BJ (cell line): Measurements from ENCODE around the gene ANP32B. TPM values are rescaled to one million over a fixed set of nuclear protein-coding genes. Genes with fewer than 3 reads are reported as not detected.

Experiments
- CTCF ChIA-PET: fragments of 350-600 bp; formaldehyde crosslinking; extraction: SDS; loops from one replicate; lab custom pipeline; 2021; ENCODE audit warnings: antibody characterized with exemption, inconsistent platforms; lab: Yijun Ruan, JAX
- POLR2A ChIA-PET: fragments of 300-600 bp; sonication (Branson Sonifier 250); formaldehyde crosslinking; extraction: SDS; loops from one replicate; lab custom pipeline; 2021; ENCODE audit warnings: antibody characterized with exemption; lab: Charles Lee
- DNase-seq: peaks from one replicate; pipeline ENCODE4 v3.0.0-alpha.2; 2011; ENCODE audit warnings: low read depth
- H3K27me3 ChIP-seq: 2 replicates; pipeline ENCODE4 v1.6.0; 2011; ENCODE audit warnings: low read length; ENCODE audit not compliant: control insufficient read depth, insufficient read depth
- H3K36me3 ChIP-seq: 2 replicates; pipeline ENCODE4 v1.5.1; 2011; ENCODE audit warnings: low read length; ENCODE audit not compliant: control insufficient read depth, insufficient read depth
- H3K4me3 ChIP-seq: 2 replicates; pipeline ENCODE4 v1.5.1; 2011; ENCODE audit warnings: low read depth, mild to moderate bottlenecking, control low read depth, low read length
- CTCF ChIP-seq: IDR thresholded peaks from 2 replicates; pipeline ENCODE4 v1.5.1; 2011; ENCODE audit warnings: low read depth, mild to moderate bottlenecking, control low read depth, inconsistent platforms, low read length, moderate library complexity; ENCODE audit not compliant: insufficient read depth
- polyA plus RNA-seq: library from polyadenylated mRNA; depleted of rRNA; stranded (reverse); fragments of >200 nt; gene quantifications from 2 replicates; pipeline ENCODE4 v1.2.3, GENCODE V29; 2011

ANP32B gene
- polyA plus RNA-seq, 1 experiment: 18.3 TPM

- POLR2A ChIA-PET: no interaction called here
- CTCF ChIA-PET: interaction anchor here (0.9 kb wide), 1 partner anchor 38 kb away, joined by 4 read pairs; no protein-coding TSS in a partner anchor
Observed at GRCh38 chr9:97962575-97962974, 20.6 kb upstream of the ANP32B start.

GRCh38 chr9:97963232-97963631, 19.9 kb upstream of the ANP32B start:
- Histone ChIP-seq H3K4me3 (no peak overlapping the region), H3K27me3 (peaks cover 12% of the 10 kb centered on the region), H3K36me3 (no peaks in the 10 kb centered on the region)
- CTCF ChIA-PET: no interaction called here
- POLR2A ChIA-PET: no interaction called here
- no peak for DNase-seq
- TF ChIP-seq CTCF: no peak

More at GRCh38 chr9:97962575-97962974, 20.6 kb upstream of the ANP32B start:
- TF ChIP-seq CTCF: no peak
- H3K36me3 ChIP-seq: no peaks in the 10 kb centered on the region
- H3K4me3 ChIP-seq: no peak overlapping the region
- H3K27me3 ChIP-seq: peaks cover 12% of the 10 kb centered on the region
- DNase-seq: no peak

GRCh38 chr9:97964901-97965300, 18.2 kb upstream of the ANP32B start:
- ChIA-PET CTCF (interaction anchor here (0.6 to 1.3 kb wide), 2 partner anchors 15 to 18 kb away, joined by 3 to 5 read pairs; partner anchors contain the start of gene ANP32B), POLR2A (no interaction called here)
- Histone ChIP-seq H3K36me3 (no peaks in the 10 kb centered on the region), H3K4me3 (no peak overlapping the region), H3K27me3 (peaks cover 14% of the 10 kb centered on the region)
- no peak for DNase-seq
- no peak for TF ChIP-seq CTCF

- no peak for DNase-seq
Observed at GRCh38 chr9:97966493-97966892, 16.6 kb upstream of the ANP32B start.

GRCh38 chr9:97969014-97969413, 14.1 kb upstream of the ANP32B start:
- Histone ChIP-seq H3K36me3 (no peaks in the 10 kb centered on the region), H3K4me3 (no peak overlapping the region), H3K27me3 (peaks cover 16% of the 10 kb centered on the region)
- no peak for DNase-seq
- POLR2A ChIA-PET: no interaction called here
- CTCF ChIA-PET: interaction anchor here (0.6 kb wide), 1 partner anchor 13 kb away, joined by 3 read pairs; no protein-coding TSS in a partner anchor
- no peak for TF ChIP-seq CTCF

More at GRCh38 chr9:97966493-97966892, 16.6 kb upstream of the ANP32B start:
- CTCF ChIA-PET: interaction anchor here (0.7 to 1.7 kb wide), 4 partner anchors 16 to 69 kb away, joined by 3 to 6 read pairs (median 4); partner anchors contain the start of gene ANP32B
- Histone ChIP-seq H3K4me3 (no peak overlapping the region), H3K27me3 (peaks cover 16% of the 10 kb centered on the region), H3K36me3 (no peaks in the 10 kb centered on the region)
- POLR2A ChIA-PET: no interaction called here
- TF ChIP-seq CTCF: no peak
